ENCODE measurements around the gene ZNF133.

Gene ZNF133

DNA sequence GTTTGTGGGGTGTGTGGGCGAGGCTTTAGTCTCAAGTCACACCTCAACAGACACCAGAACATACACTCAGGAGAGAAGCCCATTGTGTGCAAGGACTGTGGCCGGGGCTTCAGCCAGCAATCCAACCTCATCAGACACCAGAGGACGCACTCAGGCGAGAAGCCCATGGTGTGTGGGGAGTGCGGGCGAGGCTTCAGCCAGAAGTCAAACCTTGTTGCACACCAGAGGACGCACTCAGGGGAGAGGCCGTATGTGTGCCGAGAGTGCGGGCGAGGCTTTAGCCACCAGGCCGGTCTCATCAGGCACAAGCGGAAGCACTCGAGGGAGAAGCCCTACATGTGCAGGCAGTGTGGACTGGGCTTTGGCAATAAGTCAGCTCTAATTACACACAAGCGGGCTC is 27.8 kb downstream of the ZNF133 start:
- no peak overlapping the region for H3K4me3 ChIP-seq (ENCODE audit: control insufficient read depth, low read depth, low read length)
- DNase-seq (ENCODE audit: low read depth) = no peak
- TF ChIP-seq, protein P1, sequence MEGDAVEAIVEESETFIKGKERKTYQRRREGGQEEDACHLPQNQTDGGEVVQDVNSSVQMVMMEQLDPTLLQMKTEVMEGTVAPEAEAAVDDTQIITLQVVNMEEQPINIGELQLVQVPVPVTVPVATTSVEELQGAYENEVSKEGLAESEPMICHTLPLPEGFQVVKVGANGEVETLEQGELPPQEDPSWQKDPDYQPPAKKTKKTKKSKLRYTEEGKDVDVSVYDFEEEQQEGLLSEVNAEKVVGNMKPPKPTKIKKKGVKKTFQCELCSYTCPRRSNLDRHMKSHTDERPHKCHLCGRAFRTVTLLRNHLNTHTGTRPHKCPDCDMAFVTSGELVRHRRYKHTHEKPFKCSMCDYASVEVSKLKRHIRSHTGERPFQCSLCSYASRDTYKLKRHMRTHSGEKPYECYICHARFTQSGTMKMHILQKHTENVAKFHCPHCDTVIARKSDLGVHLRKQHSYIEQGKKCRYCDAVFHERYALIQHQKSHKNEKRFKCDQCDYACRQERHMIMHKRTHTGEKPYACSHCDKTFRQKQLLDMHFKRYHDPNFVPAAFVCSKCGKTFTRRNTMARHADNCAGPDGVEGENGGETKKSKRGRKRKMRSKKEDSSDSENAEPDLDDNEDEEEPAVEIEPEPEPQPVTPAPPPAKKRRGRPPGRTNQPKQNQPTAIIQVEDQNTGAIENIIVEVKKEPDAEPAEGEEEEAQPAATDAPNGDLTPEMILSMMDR (IDR thresholded peaks at IDR 0.05; ENCODE audit: control insufficient read depth, insufficient read depth, low read depth, low read length, missing control alignments) = no peak

DNA sequence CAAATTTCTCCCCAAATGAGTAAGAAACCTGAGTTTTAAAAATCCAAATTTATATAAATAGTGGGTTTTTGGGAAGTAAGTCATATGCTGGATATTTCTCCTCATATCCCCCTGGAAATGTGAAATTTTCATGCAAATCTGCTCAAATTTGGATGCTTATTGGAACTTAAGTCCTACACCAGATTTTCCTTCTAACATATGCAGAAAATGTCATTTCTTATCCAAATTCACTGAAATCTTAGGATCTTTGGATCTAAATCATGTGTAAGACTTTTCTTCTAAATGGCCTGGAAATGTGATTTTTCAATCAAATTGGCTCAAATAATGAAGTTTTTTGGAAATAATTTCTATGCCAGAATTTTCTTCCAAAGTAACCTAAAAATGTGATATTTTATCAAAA is 33.0 kb downstream of the ZNF133 start:
- TF ChIP-seq, protein P1 (IDR thresholded peaks at IDR 0.05; ENCODE audit: control insufficient read depth, insufficient read depth, low read depth, low read length, missing control alignments) = no peak
- H3K4me3 ChIP-seq (ENCODE audit: control insufficient read depth, low read depth, low read length) = no peak overlapping the region
- no peak for DNase-seq (ENCODE audit: low read depth)

DNA sequence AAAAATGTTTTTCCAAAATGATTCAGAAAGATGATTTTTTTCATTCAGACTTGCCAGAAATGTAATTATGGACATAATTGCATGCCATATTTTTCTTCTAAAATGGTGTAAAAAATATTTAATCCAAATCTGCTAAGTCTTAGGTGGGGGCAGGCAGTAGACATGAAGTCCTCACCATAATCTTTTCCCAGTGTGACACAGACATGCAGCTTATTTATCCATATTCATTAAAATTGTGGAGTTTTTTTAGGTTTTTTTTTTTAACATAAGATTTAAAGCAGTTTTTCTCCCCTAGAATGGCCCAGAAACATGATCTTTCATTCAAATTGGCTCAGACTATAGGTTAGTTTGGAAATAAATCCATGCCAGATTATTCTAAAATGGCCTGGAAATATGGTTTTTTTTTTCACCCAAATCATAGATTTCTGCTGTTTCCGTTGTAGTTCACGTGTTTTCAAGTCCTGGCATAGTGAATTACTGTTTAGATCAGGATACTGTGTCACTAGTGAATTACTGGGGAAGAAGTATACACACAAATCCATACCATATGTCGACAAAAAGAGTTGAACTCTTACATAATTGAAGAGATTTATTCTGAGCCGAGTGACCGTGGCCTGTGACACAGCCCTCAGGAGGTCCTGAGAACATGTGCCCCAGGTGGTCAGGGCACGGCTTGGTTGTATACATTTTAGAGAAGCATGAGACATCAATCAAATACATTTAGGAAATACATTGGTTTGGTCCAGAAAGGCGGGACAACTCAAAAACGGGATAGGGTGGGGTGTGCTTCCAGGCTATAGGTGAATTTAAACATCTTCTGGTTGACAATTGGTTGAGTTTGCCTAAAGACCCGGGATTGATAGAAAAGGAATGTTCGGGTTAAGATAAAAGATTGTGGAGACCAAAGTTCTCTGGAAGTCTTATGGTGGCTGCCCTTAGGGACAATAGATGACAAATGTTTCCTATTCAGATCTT is 33.9 kb downstream of the ZNF133 start:
- no peak overlapping the region for H3K4me3 ChIP-seq (ENCODE audit: control insufficient read depth, low read depth, low read length)

DNA sequence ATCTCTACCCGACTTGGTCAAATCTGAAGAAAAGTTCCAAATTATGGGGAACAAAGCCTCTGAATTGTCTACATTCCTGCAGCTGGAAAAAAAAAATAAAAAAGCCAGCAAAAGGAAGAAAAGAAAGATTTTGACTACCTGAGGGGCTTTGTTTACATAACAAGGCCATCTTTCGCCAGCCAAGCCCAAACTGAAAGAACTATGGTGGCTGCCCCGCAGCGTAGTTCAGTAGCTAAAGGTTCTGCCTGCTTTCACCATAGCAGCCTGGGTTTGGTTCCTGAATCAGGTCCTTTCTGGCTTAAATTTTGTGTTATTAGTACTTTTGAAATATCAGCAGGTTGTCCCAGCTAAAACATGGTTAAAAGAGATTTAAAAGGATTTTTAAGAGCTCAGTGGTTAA is 35.4 kb downstream of the ZNF133 start:
- DNase-seq (ENCODE audit: low read depth) = no peak
- TF ChIP-seq, protein P1 (IDR thresholded peaks at IDR 0.05; ENCODE audit: control insufficient read depth, insufficient read depth, low read depth, low read length, missing control alignments) = no peak
- no peak overlapping the region for H3K4me3 ChIP-seq (ENCODE audit: control insufficient read depth, low read depth, low read length)

More for the DNA sequence above, 33.9 kb downstream of the ZNF133 start:
- DNase-seq (ENCODE audit: low read depth) = no peak
- TF ChIP-seq, protein P1 (IDR thresholded peaks at IDR 0.05; ENCODE audit: control insufficient read depth, insufficient read depth, low read depth, low read length, missing control alignments) = no peak

DNA sequence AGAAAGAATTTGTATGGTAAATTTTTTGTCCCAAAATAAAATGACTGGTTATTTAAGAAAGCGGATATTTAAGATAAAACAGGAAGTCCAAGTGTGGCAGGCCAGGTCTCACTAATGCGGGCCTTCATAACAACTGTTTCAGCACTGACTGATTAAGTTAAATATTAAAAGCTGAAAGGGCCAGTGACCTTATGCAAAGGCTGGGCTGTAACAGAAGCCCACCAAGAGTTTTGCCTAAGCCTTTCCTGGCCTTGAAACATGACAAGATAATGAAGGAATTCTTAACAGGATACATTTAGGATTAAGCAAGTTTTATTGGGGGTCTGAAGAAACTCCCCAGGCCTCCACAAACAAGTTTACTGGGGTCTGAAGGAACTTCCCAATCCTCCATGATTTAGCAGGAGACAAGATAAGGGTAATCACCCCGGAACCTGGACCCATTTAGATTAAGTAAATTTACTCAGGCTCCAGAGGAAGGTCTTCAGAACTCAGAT is 36.3 kb downstream of the ZNF133 start:
- H3K4me3 ChIP-seq (ENCODE audit: control insufficient read depth, low read depth, low read length) = no peak overlapping the region
- no peak for DNase-seq (ENCODE audit: low read depth)
- TF ChIP-seq, protein P1 (IDR thresholded peaks at IDR 0.05; ENCODE audit: control insufficient read depth, insufficient read depth, low read depth, low read length, missing control alignments) = no peak

DNA sequence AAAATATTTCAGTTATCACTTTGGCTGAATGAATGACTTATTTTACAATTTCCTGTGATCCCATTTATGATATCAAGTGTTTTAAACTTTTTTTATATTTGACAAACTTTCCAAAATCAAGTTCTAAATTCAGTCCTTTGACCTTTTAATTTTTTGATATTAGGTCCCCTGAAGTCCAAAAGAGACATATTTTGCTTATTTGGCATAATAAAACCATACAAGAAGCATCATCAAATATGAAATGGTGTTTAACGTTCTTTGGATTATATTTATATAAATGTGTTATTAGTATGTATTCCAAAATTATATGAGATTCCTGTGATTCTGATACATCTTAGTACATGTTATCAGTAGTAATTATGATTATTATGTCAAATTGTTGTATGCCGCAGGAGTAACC is 38.7 kb downstream of the ZNF133 start:
- TF ChIP-seq, protein P1 (IDR thresholded peaks at IDR 0.05; ENCODE audit: control insufficient read depth, insufficient read depth, low read depth, low read length, missing control alignments) = no peak
- H3K4me3 ChIP-seq (ENCODE audit: control insufficient read depth, low read depth, low read length) = no peak overlapping the region
- no peak for DNase-seq (ENCODE audit: low read depth)
